Measurements from ENCODE around the gene MYT1. TPM values are rescaled to one million over a fixed set of nuclear protein-coding genes. Genes with fewer than 3 reads are reported as not detected.

MYT1 gene
- total RNA-seq, 4 donors from 2014 or later: 0.21 TPM; not detected in 3

DNA sequence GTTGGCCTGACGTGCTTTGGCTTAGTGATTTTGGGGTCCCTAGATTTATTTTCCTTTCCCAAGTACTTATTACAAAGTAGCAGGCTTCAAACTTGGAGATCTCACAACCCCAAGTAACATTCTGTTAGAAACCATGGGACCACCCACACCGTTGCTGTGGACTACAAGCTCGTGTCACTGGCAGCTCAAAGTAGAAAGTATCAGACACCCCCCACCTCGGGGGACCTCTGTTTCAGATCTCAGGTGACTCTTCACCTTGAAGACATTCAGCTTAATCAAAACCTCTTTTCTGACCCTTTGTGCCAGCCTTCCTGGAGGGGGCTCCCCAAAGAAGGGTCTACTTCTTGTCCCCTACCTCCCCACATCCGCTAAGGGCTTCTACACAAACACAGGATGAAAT lies 15.7 kb upstream of the MYT1 start:
- Histone ChIP-seq H3K27ac (no peak overlapping the region), H3K9me3 (no peaks in the 10 kb centered on the region), H3K4me3 (no peak overlapping the region), H3K4me1 (no peaks in the 10 kb centered on the region), H3K27me3 (no peaks in the 10 kb centered on the region), H3K36me3 (no peaks in the 10 kb centered on the region)
- no peak for DNase-seq
- intact Hi-C loops (cut with DNase I; ENCODE audit: low total_unique reads): no loop called here
- no peak for TF ChIP-seq POLR2A (IDR thresholded peaks at IDR 0.05)
- TF ChIP-seq, protein P1, sequence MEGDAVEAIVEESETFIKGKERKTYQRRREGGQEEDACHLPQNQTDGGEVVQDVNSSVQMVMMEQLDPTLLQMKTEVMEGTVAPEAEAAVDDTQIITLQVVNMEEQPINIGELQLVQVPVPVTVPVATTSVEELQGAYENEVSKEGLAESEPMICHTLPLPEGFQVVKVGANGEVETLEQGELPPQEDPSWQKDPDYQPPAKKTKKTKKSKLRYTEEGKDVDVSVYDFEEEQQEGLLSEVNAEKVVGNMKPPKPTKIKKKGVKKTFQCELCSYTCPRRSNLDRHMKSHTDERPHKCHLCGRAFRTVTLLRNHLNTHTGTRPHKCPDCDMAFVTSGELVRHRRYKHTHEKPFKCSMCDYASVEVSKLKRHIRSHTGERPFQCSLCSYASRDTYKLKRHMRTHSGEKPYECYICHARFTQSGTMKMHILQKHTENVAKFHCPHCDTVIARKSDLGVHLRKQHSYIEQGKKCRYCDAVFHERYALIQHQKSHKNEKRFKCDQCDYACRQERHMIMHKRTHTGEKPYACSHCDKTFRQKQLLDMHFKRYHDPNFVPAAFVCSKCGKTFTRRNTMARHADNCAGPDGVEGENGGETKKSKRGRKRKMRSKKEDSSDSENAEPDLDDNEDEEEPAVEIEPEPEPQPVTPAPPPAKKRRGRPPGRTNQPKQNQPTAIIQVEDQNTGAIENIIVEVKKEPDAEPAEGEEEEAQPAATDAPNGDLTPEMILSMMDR (IDR thresholded peaks at IDR 0.05): no peak

DNA sequence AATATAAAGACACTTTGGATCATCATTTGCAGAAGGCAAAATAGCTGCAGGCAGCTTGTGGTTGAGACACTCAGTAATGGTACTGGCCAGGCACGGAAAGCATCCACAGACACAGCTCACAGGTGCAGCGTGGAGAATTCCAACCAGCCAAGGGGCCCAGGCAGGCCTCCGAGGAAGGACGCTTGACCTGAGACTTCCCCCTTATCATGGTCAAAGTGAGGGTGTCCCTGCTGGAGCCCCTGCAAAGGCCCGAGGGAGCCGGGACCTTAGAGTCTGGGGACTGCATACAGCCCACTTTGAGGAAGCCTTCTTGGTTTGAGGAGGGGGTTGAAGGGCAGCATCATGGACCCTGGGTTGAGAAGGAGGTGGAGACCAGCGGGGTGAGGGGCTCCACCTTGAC lies 15.1 kb upstream of the MYT1 start:
- Histone ChIP-seq H3K36me3 (no peaks in the 10 kb centered on the region), H3K4me3 (no peak overlapping the region), H3K27ac (no peak overlapping the region), H3K27me3 (no peaks in the 10 kb centered on the region), H3K9me3 (no peaks in the 10 kb centered on the region), H3K4me1 (no peaks in the 10 kb centered on the region)
- no peak for TF ChIP-seq POLR2A (IDR thresholded peaks at IDR 0.05)
- TF ChIP-seq, protein P1 (IDR thresholded peaks at IDR 0.05): no peak
- intact Hi-C loops (cut with DNase I; ENCODE audit: low total_unique reads): no loop called here
- DNase-seq: no peak

DNA sequence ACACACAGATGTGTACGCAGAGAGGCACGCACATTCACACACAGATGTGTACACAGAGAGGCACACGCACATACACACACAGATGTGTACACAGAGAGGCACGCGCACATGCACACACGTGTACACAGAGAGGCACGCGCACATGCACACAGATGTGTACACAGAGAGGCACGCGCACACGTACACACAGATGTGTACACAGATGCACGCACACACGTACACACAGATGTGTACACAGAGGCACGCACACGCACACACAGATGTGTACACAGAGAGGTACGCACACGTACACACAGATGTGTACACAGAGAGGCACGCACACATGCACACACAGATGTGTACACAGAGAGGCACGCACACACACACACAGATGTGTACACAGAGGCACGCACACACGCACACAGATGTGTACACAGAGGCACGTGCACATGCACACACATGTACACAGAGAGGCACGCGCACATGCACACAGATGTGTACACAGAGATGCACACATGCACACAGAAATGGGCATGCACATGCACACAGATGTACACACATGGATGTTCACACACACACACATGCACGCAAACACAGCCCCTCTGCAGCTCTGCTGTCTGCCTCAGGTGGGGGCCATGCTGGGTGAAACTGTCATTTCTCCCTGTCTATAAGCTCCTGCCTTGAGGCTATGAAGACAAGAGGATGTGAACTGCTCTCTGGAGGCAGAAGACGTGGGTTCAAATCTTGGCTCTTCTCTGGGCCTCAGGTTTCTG lies 14.3 kb upstream of the MYT1 start:
- DNase-seq: no peak
- H3K36me3 ChIP-seq: no peaks in the 10 kb centered on the region
- intact Hi-C loops (cut with DNase I; ENCODE audit: low total_unique reads): no loop called here
- H3K9me3 ChIP-seq: no peaks in the 10 kb centered on the region
- no peak for TF ChIP-seq POLR2A (IDR thresholded peaks at IDR 0.05)
- TF ChIP-seq, protein P1 (IDR thresholded peaks at IDR 0.05): no peak
- H3K4me3 ChIP-seq: no peak overlapping the region
- no peak overlapping the region for H3K27ac ChIP-seq
- no peaks in the 10 kb centered on the region for H3K27me3 ChIP-seq
- H3K4me1 ChIP-seq: no peaks in the 10 kb centered on the region

DNA sequence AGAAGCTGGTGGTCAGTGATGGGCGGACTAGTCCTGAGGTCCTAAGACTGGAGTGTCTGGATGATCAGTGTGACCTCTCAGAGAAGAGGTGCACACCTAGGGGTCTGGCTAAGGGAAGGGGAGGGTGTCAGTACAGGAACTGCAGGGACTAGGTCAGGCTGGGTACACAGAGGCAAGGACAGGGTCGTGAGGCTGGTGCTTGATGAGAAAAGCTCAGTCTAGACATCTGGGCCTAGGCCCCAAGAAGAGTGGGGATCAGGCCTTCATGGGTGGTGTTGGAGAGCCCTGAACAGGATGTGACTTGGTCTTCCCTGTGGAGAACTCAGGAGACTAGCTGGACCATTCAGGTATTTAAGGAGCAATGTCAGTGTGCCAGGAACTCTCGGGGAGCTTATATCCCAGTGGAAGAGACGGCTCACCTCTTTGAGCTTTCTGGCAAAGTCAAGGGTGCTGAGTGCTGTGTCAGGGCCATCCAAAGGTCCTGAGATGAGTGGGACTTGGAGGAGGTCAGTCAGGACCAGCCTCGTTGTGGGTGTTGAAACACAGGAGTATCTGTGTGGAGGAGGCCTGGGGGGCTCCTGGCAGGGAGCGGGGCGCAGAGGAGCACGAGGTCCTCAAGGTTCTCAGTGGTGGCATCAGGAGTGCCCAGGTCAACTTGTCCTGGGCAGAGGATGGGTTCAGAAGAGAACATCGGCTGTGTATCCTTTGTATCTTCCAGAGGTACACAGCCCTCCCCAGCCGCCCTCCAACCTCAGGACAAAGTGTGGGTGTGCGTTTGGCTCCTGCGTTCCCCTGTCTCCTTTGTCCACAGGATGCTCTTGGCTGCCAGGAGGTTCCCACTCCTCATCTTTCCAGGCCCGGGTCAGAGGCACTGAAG lies 13.3 kb upstream of the MYT1 start:
- Histone ChIP-seq H3K4me1 (no peaks in the 10 kb centered on the region), H3K27ac (no peak overlapping the region), H3K27me3 (no peaks in the 10 kb centered on the region), H3K4me3 (no peak overlapping the region), H3K36me3 (no peaks in the 10 kb centered on the region), H3K9me3 (no peaks in the 10 kb centered on the region)
- TF ChIP-seq, protein P1 (IDR thresholded peaks at IDR 0.05): no peak
- no peak for TF ChIP-seq POLR2A (IDR thresholded peaks at IDR 0.05)
- no peak for DNase-seq
- intact Hi-C loops (cut with DNase I; ENCODE audit: low total_unique reads): no loop called here

Measured in uterus (tissue), 4 donors.